ENCODE measurements around the gene TSPYL1.
"Not testable (repeated sequence)": the region's sequence is repeated elsewhere in the genome, so short reads cannot be mapped to it uniquely, and the experiment has no call there.

TSPYL1 gene
- total RNA-seq, result 36.1 to 103 (median 79.2) reads per million in 17 experiments

DNA sequence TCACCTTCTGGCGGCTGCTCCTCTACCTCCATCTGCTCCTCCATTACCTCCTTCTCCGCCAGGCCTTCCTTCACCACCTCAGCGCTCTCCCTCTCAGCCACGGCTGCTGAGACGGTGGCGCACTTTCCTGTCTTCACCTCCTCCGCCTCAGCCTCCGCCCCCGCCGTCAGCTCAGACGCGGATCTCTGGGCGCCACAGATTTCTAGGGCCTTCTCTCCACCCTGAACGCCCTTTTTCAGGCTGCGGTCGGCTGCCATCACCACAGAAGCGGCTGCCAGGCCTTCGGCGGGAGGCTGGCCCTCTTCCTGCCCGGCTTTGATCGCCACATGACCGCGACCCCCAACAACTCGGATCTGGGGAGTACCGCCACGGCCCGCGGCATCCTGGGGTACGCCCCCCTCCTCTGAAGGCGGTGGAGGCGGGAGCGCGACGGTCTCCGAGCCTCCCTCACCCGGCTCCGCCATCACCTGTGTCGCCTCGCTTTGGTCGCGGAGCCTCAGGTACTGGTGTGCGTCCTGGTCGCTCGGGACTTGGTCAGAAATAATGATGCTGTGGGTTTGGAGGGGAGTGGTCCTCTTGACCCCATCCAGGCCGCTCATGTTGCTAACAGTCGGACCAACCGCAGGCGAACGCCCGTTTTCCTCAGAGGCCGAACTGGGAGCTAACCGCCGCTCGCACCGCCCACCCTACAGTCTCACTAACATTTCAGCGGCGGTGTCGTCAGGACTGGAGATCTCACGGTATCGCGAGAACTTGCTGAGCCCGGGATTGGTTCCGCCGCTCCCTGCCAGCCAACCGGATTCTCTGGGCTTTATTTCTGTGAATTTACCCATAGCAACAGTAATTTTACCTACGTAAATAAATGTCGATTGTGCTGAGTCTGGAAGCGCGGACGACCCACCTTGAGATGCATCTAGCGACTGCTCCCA, at the start of gene TSPYL1:
TSPYL1 (minus strand) TSS at position 699 of the 929 bp plus-strand sequence; CDS start at position 599, 100 bp downstream.
- DNase-seq, result peak; percentile 96 to 99 (median 98)

DNA sequence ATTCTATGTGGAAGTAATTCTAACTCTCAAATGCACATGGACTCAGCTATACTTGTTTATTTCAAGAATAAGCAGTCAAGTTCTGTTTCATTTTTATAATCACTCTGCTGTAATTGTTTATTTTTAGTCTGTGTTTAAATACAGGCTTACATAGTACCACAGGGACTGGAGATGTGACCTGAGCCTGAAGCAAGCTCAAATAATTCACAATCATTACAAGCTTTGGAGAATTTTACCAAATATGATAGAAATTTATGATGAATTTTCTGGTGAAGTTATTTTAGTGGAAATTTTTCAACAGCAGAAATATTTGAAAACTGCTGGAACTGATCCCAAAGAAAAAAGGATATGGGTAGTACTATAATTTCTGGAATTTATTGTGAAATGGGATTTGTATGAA, 49.4 kb upstream of the TSPYL1 start:
- DNase-seq, result no peak

DNA sequence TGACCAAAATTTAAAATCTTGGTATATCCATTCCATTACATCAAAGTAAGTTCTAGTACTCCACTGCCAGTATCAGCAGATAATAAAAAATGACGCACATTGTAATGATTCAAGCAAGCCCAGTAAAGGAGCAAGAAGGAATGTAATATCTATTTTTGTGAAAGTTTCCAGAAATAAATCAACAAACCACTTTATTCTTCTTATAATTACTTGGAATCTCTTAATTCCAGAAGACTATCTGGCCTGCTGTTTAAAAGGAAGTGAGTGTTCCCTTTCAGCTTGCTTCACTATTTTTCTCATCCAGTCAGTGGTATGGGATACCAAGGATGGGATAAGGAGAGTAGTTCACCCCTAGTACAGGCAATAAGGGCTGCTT, 48.8 kb upstream of the TSPYL1 start:
- no peak for DNase-seq

DNA sequence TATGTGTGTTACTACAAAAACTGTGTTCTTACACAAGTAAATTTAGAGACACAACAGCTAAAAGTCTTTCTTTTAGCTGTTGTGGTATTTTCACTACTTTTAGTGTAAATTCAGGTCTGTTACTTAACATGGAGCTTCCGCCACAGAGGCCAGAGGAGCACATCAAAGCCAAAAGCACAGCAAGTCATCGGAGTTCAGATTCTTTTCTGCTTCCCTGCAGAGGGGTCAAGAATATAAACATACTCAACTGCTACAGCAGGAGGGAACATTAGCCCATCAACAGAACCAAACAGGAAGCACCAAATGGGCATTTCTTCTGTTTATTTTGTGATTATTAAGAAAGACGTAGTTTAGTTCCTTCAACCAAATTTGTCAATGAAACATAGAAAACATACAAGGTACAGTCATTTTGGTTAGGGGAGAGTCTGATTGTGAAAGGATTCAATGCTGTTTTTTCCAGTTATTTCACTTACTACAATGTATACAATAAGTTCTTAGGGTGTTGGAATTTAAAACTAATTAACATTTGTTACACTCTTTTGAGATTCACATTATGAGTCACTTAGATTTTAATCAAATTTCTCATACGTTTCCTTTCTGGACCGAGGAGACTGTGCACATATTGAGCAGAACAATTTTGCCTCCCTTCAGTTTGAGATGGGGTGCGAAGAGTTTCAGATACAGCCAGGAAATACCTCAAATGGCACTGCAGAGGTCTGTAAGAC, 48.2 kb upstream of the TSPYL1 start:
- DNase-seq, result peak in 2 of 4 experiments; percentile 11 to 22

DNA sequence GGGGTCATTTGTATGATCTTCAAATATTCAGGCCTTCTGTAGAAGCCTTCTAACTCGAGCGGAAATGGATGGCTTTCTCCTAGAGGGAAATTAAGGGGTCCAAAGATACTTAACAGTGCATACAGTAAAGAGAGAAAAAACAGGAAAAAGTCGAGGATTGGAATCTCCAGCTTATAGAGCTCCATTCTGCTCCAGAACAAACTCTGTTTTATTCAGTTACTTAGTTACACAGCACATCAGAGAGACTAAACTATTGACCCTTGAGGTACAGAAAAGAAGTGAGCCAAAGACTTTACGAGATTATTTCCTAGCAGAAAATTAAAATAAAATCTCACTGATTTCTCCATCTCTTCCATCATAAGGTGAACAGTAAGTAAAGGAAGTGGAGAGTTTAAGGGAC, 47.3 kb upstream of the TSPYL1 start:
- no peak for DNase-seq

DNA sequence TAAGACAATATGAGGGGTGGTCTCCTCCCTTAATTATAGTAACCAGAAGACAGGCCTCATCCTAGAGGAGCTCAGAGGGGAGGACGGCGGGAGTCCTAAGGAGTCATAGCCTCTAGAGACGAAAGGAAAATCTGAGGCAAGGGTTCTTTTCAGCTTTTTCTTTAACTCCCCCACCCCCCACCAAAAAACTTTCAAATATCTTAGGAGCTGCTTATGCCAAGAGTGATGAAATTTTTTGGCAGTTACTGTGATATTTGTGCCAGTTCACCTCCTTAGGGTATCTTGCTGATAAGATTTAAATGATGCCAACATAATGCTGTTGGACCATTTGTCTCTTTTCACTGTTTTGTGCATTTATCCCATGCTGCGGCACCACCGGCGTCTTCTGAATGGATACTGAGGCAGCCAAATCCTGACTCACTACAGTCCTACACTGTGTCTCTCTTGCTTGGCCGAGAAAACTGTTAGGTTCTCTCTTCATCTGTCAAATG, 46.5 kb upstream of the TSPYL1 start:
- no peak for DNase-seq

DNA sequence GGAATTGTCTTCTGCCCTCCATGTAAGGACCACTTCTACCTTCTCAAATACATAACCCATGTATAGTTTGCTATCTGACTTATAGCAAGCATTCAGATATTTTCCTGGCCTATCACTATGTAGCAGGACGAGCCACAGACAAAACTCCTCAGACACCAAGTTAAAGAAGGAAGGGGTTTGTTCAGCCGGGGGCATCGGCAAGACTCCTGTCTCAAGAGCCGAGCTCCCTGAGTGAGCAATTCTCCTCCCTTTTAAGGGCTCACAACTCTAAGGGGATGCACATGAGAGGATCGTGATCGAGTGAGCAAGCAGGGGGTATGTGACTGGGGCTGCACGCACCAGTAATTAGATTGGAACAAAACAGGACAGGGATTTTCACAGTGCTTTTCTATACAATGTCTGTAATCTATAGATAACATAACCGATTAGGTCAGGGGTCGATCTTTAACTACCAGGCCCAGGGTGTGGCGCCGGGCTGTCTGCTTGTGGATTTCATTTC, 46.0 kb upstream of the TSPYL1 start:
- not testable (repeated sequence) for DNase-seq

DNA sequence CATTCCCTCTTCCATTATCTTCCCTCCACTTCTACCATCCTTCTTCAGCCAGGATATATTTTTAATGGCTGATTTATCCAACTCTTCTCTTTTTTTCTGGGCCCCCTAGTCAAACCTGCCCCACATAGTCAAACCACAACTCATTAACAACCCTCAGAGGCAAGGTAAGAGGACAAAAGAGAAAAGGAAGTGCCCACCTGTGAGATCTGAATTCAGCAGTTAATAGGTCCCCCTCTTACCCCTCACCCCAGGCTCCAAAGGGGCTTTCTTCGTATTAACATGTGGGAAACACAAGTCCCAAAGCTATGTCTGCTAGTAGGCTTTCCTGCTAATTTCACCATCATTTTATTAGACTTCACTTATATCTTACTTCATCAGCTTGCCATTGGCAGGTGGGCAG, 44.1 kb upstream of the TSPYL1 start:
- DNase-seq, result no peak

DNA sequence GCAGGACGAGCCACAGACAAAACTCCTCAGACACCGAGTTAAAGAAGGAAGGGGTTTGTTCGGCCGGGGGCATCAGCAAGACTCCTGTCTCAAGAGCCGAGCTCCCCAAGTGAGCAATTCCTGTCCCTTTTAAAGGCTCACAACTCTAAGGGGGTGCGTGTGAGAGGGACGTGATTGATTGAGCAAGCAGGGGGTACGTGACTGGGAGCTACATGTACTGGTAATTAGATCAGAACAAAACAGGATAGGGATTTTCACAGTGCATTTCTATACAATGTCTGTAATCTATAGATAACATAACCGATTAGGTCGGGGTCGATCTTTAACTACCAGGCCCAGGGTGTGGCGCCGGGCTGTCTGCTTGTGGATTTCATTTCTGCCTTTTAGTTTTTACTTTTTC, 42.2 kb upstream of the TSPYL1 start:
- DNase-seq, result not testable (repeated sequence)

DNA sequence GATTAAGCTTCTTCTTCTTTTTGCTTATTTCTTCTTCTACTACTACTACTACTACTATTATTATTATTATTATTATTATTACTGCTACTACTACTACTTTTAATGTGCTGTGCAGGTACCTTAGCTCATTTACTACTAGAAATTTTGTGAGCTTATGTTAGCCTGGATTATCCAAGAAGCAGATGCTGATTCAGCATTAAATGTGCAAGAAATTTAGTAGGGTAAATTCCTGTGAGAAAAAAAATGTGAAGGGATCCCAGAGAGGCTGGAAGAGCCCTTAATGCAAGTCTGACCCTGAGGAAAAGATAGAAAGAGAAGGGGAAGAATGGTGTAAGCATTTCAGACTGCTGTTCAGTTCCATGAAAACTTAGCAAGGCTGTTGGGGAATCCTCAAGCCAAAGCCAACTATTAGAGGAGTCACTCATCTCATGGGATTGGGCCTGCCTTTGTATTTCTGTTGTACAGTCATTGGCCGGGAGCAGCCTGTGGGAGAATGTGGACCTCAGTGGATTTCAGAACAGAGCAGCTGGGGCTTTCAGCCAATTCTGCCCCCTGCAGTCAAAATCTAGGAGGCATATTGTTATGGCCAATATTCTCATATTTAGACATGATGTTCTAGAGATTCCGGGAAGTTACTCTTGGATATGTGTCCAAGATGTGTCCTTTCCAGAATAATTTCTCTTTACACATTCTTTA, 37.2 kb upstream of the TSPYL1 start:
- DNase-seq, result no peak

DNA sequence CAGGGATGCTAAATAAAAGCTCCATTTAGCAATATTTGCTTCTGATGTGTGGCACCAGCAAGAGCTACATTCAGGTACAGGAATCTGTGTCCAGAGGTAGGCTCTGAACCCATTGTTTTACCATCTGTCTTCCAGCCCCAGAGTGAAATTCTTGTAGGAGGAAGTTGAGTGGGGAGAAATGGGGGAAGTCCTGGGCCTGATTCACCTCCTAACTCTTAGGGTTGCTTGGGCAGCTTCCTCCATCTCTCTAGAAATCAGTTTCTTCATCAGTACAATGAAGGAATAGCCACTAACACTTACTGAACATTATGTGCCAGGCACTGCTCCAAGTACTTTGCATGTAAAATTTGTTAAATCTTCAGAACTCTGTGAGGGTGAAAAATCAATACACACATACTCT, 35.1 kb upstream of the TSPYL1 start:
- DNase-seq, result peak; percentile 61 to 80 (median 71)

DNA sequence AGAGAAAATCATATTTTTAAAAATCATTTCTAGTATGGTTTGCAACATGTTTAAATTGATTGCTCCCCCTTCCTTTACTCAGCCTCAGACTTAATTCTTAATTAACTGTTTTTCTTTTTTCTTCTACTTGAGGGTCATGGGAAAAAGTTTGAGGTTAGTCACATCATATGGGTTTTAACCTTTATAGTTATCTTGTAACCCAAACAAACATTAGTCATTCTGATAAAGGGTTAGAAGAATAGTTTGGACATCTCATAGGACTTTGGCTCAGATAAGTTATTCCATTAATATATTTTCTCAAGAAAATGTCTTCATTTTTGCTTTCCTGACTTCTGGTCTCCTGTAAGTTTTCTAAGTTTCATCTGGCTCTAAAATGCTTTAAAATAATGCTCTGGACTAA, 34.5 kb upstream of the TSPYL1 start:
- DNase-seq, result no peak

DNA sequence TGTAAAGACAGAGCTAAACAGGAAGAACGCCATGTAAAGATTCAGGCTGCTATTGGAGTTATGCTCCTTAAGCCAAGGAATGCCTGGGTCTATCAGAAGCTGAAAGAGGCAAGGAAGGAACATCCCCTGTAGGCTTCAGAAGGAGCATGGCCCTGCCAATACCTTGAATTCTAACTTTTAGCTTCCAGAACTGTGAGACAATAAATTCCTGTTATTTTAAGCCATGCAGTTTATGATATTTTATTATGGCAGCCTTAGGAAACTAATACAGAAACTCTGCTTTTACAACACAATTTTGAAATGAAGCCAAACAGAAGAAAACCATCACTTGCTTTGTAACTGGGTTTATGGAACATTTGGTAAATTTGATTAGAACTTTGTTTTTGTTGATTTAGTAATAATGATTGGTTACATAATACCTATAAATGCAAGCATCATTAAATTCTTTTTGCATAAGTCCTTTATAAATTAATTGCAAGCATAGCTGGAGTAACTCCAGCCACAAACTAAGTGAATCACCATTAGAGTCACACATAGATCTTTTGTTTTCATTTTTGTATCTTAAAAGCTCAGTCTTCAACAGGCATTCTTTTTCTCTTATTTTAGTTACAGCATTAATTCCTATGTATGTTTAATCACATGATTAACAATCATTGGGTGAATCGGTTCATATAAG, 33.5 kb upstream of the TSPYL1 start:
- DNase-seq, result no peak

DNA sequence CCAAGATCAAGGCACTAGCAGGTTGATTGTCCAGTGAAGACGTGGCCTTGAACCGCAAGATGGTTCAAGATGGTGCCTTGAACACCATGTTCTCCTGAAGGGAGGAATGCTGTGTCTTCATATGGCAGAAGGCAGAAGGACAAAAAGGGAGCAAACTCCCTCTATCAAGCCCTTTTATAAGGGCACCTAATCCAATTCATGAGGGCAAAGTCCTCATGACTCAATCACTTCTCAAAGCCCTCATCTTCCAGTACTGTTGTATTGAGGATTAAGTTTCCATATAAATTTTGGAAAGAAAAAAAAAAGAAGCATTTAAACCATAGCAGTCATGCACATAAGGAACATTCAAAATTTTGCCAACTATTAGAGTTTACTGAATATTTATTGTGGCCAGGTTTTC, 29.9 kb upstream of the TSPYL1 start:
- no peak for DNase-seq

DNA sequence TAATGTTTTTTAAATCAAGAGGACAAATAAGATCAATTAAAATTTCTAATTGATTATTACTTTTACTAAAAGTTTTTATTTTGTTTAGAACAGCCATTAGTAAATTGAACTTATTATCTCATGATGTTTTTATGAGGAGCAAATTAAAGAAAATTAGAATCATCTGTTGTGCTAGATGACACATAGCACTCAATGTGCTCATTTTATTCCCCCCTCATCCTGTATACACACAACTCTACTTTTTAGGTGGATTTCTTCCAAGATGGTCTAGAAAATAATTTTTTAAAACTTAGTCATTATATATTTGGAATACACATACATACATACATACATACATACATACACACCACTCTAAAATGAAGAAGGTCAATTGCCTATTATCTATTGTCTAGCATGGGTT, 29.3 kb upstream of the TSPYL1 start:
- no peak for DNase-seq

DNA sequence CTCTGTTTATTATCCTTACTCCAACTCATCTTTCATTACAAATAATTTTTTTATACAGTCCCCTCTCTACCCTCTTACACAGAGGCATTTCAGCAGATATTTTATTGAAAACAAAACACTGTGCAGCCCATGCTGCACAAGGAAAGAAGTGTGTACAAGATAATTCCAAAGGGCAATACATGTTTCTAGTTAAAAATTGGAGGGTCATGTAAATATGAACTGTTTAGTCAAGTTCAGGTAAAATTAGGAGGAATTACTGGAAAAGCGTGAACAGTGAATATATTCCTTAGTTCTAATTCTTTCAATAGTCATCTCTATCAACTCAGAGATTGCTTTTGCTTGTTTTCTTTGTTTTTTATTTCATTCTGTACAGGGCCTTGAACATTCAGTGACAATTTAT, 27.9 kb upstream of the TSPYL1 start:
- no peak for DNase-seq

DNA sequence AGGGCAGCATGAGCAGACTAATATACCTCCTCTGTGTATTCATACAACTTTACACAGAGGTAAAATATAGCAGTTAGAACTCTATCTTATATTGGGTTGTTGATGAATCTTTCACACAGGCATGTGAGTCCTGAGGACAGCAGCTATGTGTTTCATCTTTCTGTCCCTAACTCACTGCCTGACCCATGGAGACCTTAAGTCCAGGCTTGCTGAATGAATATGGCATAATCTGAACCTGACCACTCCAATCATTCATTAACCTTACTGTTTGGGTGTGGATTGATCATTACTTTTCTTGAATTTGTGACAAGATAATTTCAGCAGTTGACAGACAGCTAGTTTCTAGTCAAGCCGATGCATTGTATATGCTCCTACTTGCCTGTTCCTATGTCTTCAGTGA, 27.3 kb upstream of the TSPYL1 start:
- DNase-seq, result no peak

DNA sequence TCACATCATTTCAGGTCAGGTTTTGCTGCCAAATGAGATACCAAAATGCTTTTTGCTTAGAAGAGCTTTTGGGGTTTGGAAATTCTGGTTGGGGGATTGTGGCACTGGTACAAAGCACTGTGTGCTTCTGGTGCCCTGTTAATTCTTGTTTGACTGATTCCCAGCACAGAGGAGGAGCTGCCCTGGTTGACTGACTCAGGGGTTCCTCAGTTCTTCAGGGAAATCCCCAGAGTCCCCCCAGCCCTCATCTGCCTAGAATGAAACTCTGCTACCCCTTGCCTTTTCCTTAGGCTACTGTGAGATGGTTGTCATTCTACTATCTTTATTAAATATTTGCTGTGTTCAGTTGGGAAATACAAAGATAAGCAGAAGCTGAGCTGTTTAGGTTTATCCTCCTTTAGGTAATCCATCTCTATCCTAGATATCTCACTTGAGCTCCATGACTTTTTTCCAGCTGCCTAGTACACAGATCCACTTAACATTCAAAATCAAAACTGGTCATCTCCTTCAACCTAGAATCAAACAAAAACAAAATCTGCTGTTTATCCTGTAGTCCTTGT, 24.9 kb upstream of the TSPYL1 start:
- DNase-seq, result no peak

DNA sequence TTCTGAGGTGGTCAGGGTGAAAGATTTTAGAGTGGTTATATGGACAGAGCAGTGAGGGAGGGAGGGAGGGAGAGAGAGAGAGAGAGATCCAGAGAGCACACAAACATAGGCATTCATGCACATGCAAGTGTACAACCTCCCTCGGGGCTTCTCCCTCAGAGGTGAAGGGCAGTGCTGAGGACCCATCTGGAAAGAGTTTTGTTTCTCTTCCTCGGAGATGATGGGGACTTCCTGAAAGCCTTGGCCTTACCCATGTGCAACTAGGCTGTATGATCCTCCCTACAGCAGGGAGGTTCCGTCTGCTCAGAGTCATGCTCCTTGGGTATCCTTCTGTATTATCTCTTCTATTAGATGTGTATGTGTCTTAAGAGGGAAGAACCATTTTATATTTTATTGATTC, 21.4 kb upstream of the TSPYL1 start:
- no peak for DNase-seq

DNA sequence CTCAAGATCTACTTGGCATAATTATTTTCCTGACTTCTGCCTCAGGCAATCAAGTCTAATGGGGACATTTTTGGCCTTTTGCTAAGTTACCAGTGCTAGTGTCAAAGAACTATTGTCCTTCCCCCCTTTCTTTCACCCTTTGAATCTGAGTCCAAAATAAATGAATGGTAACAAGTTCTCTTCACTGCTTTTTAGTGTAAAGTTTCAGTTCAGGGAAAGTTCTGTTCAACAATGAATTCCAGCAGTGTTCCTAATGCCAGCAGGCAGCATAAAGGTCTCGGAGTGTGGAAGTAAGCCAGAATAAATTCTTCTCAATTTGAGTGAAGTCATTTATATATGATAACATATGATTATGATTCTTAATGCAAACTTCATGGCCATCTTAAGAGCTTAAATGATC, 20.8 kb upstream of the TSPYL1 start:
- no peak for DNase-seq

DNA sequence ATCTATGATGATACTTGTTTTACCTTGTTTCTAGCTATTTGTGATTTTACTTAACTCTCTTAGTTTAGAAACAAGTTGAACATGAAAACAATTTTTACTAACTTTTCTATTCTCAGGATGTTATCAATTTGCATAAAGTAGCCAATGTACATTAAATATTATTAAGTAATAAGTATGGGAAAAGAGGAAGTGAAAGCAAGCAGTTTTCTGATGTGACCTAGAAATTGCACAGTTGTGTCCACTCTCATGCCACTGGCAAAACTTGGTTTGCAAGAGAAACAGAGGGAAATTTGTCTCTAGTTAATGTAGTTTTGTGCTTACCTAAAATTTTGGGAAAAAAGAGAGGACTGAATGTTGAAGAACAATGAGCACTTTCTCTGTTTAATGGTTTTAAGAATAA, 19.2 kb upstream of the TSPYL1 start:
- peak; percentile 43 to 79 (median 58) for DNase-seq

DNA sequence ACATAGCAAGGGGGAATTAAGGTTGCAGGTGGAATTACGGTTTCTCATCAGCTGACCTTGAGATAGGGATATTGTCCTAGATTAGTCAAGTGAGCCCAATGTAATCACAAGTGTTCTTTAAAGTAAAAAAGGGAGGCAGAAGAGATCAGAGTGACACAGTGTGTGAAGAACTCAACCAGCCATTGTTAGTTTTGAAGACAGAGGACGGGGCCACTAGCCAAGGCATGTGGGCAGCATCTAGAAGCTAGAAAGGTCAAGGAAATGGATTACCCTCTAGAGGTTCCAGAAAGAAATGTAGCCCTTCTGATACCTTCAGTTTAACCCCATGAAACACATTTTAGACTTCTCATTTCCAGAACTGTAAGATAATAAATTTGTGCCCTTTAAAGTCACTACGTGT, 18.5 kb upstream of the TSPYL1 start:
- no peak for DNase-seq
